Muscle of back (tissue), 11 donors: Measurements from ENCODE around the gene MED9. TPM values are rescaled to one million over a fixed set of nuclear protein-coding genes. Genes with fewer than 3 reads are reported as not detected.

Experiments
- DNase-seq, 3 donors: peaks; one replicate each; pipeline versions ENCODE4 v3.0.0 to v3.0.0-alpha.2; 2013
- polyA plus RNA-seq, 10 donors: library from polyadenylated mRNA; unstranded; fragments of 120-200 nt; gene quantifications; one replicate each; pipeline ENCODE4 v1.2.1, GENCODE V29; 2013; ENCODE audit not compliant: insufficient read length in 10 of 10

Gene MED9
- polyA plus RNA-seq, 10 donors, result 12.5 to 17.5 (median 14.5) TPM

DNA sequence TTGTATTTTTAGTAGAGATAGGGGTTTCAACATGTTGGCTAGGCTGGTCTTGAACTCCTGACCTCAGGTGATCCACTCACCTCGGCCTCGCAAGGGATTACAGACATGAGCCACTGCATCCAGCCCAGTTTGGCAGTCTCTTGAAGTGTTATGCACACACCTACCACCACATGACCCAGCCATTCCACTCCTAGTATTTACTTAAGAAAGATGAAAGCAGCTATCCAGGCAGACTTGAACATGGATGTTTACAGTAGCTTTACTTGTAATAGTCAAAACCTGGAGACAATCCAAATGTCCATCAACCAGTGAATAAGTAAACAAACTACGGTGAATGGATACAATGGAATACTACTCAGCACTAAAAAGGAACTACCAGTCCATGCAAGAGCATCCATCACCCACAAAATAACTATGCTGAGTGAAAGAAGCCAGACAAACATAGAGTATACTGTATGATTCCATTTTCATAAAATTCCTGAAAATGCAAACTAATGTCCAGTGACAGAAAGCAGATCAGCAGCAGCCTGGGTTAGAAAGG is 57.2 kb downstream of the MED9 start:
- DNase-seq, result no peak

DNA sequence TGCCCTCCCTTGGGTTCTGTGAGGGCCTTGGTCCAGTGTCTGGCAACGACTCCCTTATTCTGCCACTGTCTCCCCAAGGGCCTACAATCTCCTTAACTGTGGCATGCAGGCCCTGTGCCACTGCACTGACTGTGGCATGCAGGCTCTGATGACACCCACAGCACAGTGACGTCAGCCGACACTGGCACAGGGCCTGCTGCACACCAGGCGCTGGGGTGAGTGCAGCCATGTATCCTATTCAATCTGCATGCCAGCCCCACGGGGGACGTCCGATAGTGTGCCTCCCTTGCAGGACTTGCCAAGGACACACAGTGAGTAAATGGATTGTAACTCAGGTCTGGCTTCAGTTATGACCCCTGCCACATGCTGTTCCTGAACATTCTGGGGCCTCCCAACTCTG is 59.2 kb downstream of the MED9 start:
- peak in 1 of 3 donors; percentile 52 for DNase-seq

DNA sequence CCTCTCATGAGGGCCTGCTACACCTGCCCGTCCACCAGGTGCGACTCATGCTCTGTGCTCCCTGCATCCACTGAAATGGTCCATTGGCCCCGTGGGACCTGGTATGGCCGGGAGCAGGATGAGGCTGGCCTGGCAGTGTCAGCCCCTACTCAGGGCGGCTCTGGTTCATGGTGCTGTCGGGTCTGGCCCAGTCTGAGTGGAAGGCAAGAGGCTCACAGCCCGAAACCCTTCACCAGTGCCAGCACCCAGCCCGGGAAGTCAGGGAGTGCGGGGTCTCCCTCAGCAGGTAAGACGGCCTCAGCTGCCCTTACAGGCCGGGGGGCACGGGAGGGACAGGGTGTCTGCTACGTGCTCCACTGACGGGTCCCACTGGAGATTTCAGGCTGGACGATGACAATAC is 59.9 kb downstream of the MED9 start:
- DNase-seq, result no peak

DNA sequence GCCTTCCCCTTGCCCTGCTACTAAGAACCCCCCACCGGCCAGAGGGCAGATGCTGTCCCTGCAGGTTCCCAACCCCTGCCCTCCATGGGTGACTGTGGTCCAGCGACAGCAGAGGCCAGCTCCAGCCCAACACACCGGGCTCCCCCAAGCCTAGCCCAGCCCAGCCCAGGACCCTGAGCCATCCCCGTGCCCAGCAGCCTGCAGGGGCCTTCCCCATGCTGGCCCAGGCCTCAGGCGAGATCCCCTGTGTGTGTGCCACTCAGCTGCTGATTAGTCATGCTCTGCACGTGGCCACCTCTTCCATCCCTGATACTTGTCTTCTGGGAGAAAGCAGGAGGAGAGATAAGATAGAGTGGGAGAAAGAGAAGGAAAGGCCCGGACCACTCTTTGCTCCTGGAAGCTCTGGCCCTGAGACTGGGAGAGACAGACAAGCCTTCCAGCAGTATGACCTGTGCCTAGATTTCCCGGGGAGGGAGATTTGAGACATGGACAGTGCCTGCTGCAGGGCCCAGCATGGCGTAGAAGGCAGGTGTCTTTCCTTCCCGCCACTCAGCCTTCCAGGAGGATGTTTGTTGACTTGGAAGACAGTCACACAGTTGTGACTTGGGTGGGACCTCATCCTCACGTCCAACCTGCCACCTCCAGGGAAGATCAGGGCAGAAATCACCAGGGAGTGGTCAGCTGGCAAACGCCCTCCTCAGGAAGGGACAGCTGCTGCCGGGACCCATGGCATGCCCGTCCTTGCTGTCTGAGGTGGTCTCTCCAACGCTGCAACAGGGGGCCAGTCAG is 60.7 kb downstream of the MED9 start:
- no peak for DNase-seq

DNA sequence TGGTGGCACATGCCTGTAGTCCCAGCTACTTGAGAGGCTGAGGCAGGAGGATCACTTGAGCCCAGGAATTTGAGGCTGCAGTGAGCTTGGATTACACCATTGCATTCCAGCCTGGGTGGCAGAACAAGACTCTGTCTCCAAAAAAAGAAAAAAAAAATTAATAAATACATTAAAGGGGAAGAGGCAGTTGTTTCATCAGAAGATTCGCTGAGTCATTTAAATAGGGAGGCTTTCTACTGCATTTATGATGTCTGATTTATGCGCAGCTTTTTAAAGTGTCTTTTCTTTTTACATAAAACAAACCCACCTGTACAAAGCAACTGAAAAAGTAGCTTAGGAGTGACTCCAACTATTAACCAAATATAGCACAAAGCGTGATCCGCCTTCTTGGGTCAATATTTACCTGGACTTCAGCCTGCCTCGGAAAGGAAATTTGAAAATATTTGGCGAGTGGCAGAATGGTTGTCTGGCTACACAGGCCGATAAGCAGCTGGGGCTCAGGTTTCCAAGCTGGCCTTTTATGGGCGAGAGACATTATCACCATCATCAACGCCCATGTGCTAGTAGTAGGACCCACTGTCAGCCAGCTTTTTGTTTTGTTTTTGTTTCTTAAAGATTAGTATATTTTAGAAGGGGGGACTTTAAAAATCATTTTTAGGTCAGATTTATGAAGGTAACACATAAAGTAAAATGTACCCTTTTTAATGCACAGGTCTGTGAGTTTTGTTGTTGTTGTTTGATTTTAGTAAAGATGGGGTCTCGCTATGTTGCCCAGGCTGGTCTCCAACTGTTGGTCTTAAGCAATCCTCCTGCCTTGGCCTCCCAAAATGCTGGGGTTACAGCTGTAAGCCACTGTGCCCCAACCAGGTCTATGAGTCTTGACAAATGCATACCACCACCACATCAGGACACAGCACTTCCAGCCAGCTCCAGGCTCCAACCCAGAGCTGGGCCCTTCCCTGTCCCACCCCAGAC is 61.9 kb downstream of the MED9 start:
- DNase-seq, result no peak

DNA sequence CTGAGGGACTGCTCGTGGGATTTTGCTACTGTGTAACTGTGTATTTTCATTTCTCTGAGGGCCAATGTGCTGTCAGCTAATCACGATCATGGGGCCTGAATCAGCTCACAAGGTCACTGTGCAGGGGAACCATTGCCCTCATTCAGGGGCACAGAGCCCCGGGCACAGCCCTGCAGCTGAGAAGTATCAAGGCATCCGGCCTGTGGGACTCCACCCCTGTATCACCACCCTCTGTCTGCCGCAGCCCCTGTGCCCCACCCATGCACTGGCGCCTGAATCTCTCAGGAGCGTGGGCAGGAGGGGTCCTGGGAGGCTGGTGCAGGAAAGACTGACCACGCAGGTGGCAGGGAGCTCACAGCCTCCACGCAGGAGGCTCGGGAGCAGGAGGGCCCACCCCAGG is 62.8 kb downstream of the MED9 start:
- DNase-seq, result no peak

DNA sequence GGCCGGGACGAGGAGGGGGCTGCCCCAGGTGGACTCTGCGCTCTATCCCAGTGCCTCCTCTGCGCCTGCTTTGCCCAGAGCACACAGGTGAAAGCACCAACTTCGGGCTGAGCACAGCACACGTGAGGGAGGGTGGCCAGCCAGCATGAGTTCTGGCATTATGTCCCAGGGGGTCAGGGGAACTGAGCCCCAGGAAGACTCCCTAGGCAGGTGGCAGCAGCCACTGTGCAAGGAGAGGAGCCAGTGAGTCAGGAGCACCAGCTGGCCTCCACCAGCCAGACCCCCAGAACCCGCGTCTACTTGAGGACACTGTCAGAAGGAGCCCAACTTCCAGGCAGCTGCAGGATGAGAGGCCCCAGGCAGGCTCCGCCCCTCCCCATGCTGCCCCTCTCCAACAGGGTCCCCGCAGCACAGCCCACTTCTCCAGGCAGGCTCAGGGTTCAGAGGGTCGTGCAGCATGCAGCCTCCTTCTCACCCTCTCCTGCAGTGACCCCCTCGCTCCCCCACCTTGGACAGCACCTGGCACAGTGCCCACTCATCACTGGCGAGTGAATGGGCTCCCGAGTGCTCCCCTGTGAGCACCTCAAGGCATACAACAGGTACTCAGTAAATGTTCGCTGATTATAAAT is 63.6 kb downstream of the MED9 start:
- DNase-seq, result peak in 1 of 3 donors; percentile 39

DNA sequence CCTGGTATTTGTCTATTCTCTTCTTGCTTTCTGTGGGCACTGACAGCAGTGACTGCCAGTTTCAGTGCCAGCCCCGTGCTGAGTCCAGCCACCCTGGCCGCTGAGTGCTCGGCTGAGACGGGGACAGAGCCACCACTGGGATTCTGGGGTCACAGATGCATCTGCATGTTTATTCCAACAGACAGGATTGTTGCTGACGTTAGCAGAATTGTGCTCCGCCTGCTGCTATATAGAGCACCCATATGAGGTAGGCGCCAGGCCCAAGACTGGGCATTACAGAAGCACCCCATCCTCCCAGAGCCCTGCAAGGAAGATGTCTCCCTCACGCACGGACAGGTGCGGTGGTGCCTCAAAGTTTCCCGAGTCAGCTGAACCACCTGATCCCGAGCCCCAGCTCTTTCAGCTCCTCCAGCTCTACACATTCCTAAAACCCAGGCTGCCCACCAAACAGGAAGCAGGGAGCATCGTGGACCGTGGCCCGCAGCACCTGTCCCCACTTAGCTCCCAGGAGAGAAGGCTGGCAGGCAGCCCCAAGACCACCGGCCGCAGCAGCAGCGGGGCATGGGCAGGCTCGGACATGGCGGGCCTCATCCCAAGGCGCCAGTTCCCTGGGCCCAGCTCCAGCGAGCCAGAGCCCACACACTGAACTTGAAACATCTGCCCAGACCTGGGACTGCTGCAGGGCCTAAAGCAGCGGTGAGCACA is 64.3 kb downstream of the MED9 start:
- DNase-seq, result no peak

DNA sequence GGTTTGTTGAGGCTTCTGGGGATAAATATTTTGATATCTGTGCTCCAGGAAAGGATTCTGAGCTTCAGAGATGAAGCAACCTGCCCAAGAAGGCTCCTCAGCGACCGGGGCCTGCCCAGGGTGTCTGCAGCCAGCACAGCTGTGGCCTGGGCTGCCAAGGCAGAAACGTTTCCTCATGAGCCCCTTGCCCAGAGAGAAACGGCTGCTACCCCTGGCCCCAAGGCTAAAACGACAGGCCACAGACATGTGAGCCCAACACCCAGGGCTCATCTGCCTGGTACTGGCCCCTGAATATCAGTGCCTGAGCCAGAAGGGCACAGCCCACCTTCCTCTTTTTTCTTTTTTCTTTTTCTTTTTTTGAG is 64.8 kb downstream of the MED9 start:
- DNase-seq, result peak in 1 of 3 donors; percentile 43

Other genes starting within 250 kb of the MED9 start
- gene FLCN, start 239.8 kb upstream of the MED9 start, polyA plus RNA-seq, result 10 to 100 TPM; 16.1 to 43.6 (median 22.7) TPM
- gene COPS3, start 195.8 kb upstream of the MED9 start, polyA plus RNA-seq, result 10 to 100 TPM; 69.2 to 89.4 (median 73.7) TPM
- 1 to 10 TPM; 3.9 to 7.4 (median 5.7) TPM for gene NT5M, start 173.6 kb upstream of the MED9 start, polyA plus RNA-seq
- 1 to 10 TPM; 2.6 to 7.6 (median 4.4) TPM for gene RASD1, start 19.4 kb downstream of the MED9 start, polyA plus RNA-seq
- 10 to 100 TPM; 17.6 to 24.8 (median 22.5) TPM for gene PEMT, start 114.7 kb downstream of the MED9 start, polyA plus RNA-seq
- 10 to 100 TPM; 12.5 to 23.4 (median 16.7) TPM for gene RAI1, start 204.5 kb downstream of the MED9 start, polyA plus RNA-seq